ENCODE measurements around the gene TSPAN3. TPM values are rescaled to one million over a fixed set of nuclear protein-coding genes. Genes with fewer than 3 reads are reported as not detected.

The TSPAN3 gene
- total and polyA plus RNA-seq, 11 donors: 58.1 to 247 (median 133) TPM

- peaks cover 0 to 23% (median 6%) of the 10 kb centered on the region in 12 donors for H3K4me1 ChIP-seq
- no peak overlapping the region for H3K27ac ChIP-seq
- DNase-seq (peak; percentile 5 to 60 (median 23)), ATAC-seq (no peak)
- H3K9me3 ChIP-seq: no peaks in the 10 kb centered on the region
- intact Hi-C loops (cut with DNase I): no loop called here
- no peak for TF ChIP-seq POLR2A (IDR thresholded peaks at IDR 0.05)
- TF ChIP-seq, protein P1, sequence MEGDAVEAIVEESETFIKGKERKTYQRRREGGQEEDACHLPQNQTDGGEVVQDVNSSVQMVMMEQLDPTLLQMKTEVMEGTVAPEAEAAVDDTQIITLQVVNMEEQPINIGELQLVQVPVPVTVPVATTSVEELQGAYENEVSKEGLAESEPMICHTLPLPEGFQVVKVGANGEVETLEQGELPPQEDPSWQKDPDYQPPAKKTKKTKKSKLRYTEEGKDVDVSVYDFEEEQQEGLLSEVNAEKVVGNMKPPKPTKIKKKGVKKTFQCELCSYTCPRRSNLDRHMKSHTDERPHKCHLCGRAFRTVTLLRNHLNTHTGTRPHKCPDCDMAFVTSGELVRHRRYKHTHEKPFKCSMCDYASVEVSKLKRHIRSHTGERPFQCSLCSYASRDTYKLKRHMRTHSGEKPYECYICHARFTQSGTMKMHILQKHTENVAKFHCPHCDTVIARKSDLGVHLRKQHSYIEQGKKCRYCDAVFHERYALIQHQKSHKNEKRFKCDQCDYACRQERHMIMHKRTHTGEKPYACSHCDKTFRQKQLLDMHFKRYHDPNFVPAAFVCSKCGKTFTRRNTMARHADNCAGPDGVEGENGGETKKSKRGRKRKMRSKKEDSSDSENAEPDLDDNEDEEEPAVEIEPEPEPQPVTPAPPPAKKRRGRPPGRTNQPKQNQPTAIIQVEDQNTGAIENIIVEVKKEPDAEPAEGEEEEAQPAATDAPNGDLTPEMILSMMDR (IDR thresholded peaks at IDR 0.05): no peak
- no peak overlapping the region for H3K4me3 ChIP-seq
- H3K36me3 ChIP-seq: peaks cover 0 to 49% (median 0%) of the 10 kb centered on the region in 9 donors
- H3K27me3 ChIP-seq: peaks cover 0 to 7% (median 0%) of the 10 kb centered on the region in 9 donors
- WGBS, 4 donors: 78 to 86% (median 85%) methylated on average over 10 to 22 of the region's 22 CpGs
These were observed 40.6 kb downstream of the TSPAN3 start for GRCh38 chr15:77030048-77030927.

DNA sequence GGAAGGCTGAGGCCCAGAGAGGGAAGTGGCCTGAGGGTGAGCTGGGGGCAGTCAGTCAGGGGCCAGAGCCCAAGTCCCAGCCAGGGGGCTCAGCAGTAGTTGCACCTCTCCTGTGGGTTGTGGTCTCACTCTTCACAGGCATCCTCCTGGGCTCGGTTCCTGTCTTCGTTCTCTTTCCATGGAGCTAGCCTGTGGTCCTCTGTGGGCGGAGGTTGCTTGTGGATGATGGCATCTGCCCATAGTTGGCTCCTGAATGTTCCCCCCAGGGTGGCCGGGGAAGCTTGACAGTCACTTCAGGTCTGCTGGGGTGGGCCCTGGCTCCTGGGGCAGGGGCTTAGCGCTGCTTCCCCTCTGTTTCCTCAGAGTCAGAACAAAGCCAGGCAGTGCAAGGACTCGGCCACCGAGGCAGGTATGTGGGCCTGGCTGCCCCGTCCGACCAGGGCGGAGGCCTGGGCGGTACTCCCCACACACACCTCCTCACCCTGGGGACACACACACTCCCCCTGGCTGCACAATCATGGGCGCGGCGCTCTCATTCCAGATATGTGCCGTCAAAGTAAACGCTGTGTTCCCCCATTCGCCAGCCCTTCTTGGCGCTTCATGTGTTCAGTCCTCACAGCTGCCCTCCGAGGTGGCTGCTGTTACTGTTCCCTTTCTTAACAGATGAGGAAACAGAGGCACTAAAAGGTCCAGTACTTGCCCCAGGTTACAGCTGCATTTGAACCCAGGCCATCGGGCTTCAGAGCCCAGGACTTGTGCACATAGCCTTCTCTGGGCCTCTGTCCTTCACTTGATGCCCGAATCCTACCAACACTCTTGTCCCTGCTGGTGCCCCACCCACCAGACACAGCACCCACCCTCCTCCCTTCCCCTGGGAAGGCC, 41.5 kb downstream of the TSPAN3 start:
- Histone ChIP-seq H3K27ac (no peak overlapping the region), H3K4me1 (peaks cover 0 to 16% (median 4%) of the 10 kb centered on the region in 12 donors), H3K4me3 (no peak overlapping the region), H3K36me3 (peaks cover 0 to 49% (median 0%) of the 10 kb centered on the region in 9 donors), H3K27me3 (peaks cover 0 to 7% (median 0%) of the 10 kb centered on the region in 9 donors), H3K9me3 (no peaks in the 10 kb centered on the region)
- TF ChIP-seq, protein P1 (IDR thresholded peaks at IDR 0.05): no peak
- no peak for TF ChIP-seq POLR2A (IDR thresholded peaks at IDR 0.05)
- DNase-seq (peak; percentile 3 to 58 (median 19)), ATAC-seq (no peak)
- intact Hi-C loops (cut with DNase I): loop anchor here in 5 of 10 donors (10.0 kb wide), 1 partner anchor 515 kb away; no protein-coding TSS in a partner anchor
- 89 to 94% (median 90%) methylated on average over 17 to 21 of the region's 21 CpGs for WGBS, 4 donors

DNA sequence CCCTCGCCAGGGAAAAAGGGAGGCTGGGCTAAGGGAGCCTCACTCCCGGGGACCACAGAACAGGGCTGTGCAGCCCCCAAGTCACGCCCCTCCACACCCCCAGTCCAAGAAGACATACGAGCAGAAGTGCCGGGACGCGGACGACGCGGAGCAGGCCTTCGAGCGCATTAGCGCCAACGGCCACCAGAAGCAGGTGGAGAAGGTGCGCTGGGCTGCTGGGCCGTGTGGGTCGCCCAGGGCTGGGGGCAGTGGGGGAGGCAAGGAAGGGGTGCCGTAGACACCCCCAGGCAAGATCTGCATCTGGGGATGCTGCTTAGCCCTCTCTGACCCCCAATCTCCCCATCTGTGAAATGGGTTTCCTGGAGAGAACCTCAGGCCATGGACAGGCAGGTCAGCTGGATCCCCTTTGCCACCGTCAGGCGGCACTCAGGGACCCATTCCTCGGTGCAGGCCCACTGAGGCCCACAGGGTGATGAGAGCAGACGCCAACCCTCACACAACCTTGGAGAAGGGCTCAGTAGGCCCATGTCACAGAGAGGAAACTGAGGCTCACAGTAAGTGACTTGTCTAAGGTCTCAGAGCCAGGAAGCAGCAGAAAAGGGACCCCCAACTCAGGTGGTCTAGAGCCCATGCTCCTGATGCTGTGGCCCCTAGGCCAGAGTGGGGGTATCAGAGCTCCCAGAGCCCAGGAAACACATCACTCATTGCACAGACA, 42.3 kb downstream of the TSPAN3 start:
- Histone ChIP-seq H3K4me3 (peak overlapping the region in 10 of 12 donors; percentile 24 to 49 (median 36)), H3K36me3 (peaks cover 0 to 49% (median 0%) of the 10 kb centered on the region in 9 donors), H3K4me1 (peaks cover 0 to 20% (median 6%) of the 10 kb centered on the region in 12 donors), H3K9me3 (no peaks in the 10 kb centered on the region), H3K27me3 (peaks cover 0 to 7% (median 0%) of the 10 kb centered on the region in 9 donors), H3K27ac (no peak overlapping the region)
- 38 to 55% (median 46%) methylated on average over 18 to 22 of the region's 22 CpGs for WGBS, 4 donors
- peak in 3 of 5 donors; percentile 17 to 33 (median 18) for DNase-seq
- no peak for ATAC-seq
- TF ChIP-seq, protein P1 (IDR thresholded peaks at IDR 0.05): no peak
- no peak for TF ChIP-seq POLR2A (IDR thresholded peaks at IDR 0.05)
- intact Hi-C loops (cut with DNase I): loop anchor here in 5 of 10 donors (10.0 kb wide), 1 partner anchor 516 kb away; no protein-coding TSS in a partner anchor
